Calu3 (cell line): ENCODE results near the gene SH3BGRL3. TPM values are rescaled to one million over a fixed set of nuclear protein-coding genes. Genes with fewer than 3 reads are reported as not detected.

Source experiments
- BruUV-seq: library from RNA; stranded (reverse); fragments of 400-500 nt; replicated peaks from 2 replicates; lab custom pipeline; 2021; lab: Mats Ljungman, UMichigan
- CTCF ChIA-PET: fragments of 300-600 bp; sonication (Branson Sonifier 250); formaldehyde crosslinking; loops from one replicate; lab custom pipeline; 2022; ENCODE audit warnings: antibody characterized with exemption; lab: Charles Lee
- DNase-seq: peaks from one replicate; pipeline ENCODE4 v3.0.0; 2022
- H3K27ac Mint-ChIP-seq: one replicate; pipeline ENCODE4 v1.8.0; 2022; ENCODE audit warnings: mixed read lengths; ENCODE audit not compliant: unreplicated experiment
- H3K27me3 Mint-ChIP-seq: one replicate; pipeline ENCODE4 v1.8.0; 2022; ENCODE audit warnings: mixed read lengths; ENCODE audit not compliant: unreplicated experiment
- H3K36me3 Mint-ChIP-seq: one replicate; pipeline ENCODE4 v1.8.0; 2022; ENCODE audit warnings: mild to moderate bottlenecking, moderate library complexity, mixed read lengths; ENCODE audit not compliant: insufficient read depth, unreplicated experiment
- H3K4me1 Mint-ChIP-seq: one replicate; pipeline ENCODE4 v1.8.0; 2022; ENCODE audit warnings: mild to moderate bottlenecking, low read depth, mixed read lengths; ENCODE audit not compliant: unreplicated experiment
- H3K4me3 Mint-ChIP-seq: one replicate; pipeline ENCODE4 v1.8.0; 2022; ENCODE audit warnings: mild to moderate bottlenecking, low read depth, moderate library complexity, mixed read lengths; ENCODE audit not compliant: unreplicated experiment
- H3K9me3 Mint-ChIP-seq: one replicate; pipeline ENCODE4 v1.8.0; 2022; ENCODE audit warnings: low read depth, mixed read lengths; ENCODE audit not compliant: unreplicated experiment
- intact Hi-C: fragments of 100-400 bp; cut with micrococcal nuclease; formaldehyde crosslinking; loops from one replicate; pipeline ENCODE4 v1.10.0; 2022; ENCODE audit not compliant: unreplicated experiment
- total RNA-seq: library from RNA; stranded (reverse); gene quantifications from 2 replicates; pipeline ENCODE4 v1.2.3, GENCODE V29; 2022
- TF ChIP-seq, protein P1 (sequence below): fragments of 200-600 bp; IDR thresholded peaks from one replicate; pipeline ENCODE4 v1.8.0; 2022; ENCODE audit warnings: antibody characterized with exemption; ENCODE audit not compliant: unreplicated experiment

The SH3BGRL3 gene
- total RNA-seq, 1 experiment from 2014 or later = 74.6 TPM

DNA sequence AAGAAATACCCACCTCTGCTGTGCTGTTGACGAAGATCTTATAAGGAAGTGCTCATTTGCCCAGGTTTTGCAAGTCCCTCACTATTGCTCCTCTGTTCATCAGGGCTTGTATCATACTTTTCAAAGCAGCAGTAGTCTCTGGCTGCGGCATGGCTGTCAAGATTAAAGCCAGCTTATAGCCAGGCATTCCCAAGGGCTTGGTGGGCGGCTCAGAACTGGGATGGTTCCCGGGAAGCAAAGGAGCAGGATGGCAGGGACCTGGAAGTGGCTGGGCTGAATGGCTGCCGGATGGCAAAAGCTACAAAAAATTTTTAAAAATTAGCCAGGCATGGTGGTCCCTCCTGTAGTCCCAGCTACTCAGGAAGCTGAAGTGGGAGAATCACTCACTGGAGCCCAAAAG, 16.7 kb upstream of the SH3BGRL3 start:
- intact Hi-C loops = no loop called here
- no peak overlapping the region for H3K27ac Mint-ChIP-seq
- H3K9me3 Mint-ChIP-seq = no peaks in the 10 kb centered on the region
- H3K4me1 Mint-ChIP-seq = no peaks in the 10 kb centered on the region
- DNase-seq = no peak
- peaks cover 26% of the 10 kb centered on the region for H3K36me3 Mint-ChIP-seq
- CTCF ChIA-PET = interaction anchor here (0.5 to 0.7 kb wide), 2 partner anchors 373 to 715 kb away, joined by 3 to 4 read pairs; no protein-coding TSS in a partner anchor
- TF ChIP-seq, protein P1, sequence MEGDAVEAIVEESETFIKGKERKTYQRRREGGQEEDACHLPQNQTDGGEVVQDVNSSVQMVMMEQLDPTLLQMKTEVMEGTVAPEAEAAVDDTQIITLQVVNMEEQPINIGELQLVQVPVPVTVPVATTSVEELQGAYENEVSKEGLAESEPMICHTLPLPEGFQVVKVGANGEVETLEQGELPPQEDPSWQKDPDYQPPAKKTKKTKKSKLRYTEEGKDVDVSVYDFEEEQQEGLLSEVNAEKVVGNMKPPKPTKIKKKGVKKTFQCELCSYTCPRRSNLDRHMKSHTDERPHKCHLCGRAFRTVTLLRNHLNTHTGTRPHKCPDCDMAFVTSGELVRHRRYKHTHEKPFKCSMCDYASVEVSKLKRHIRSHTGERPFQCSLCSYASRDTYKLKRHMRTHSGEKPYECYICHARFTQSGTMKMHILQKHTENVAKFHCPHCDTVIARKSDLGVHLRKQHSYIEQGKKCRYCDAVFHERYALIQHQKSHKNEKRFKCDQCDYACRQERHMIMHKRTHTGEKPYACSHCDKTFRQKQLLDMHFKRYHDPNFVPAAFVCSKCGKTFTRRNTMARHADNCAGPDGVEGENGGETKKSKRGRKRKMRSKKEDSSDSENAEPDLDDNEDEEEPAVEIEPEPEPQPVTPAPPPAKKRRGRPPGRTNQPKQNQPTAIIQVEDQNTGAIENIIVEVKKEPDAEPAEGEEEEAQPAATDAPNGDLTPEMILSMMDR = no peak
- BruUV-seq = no TSS peak
- no peaks in the 10 kb centered on the region for H3K27me3 Mint-ChIP-seq
- no peak overlapping the region for H3K4me3 Mint-ChIP-seq

DNA sequence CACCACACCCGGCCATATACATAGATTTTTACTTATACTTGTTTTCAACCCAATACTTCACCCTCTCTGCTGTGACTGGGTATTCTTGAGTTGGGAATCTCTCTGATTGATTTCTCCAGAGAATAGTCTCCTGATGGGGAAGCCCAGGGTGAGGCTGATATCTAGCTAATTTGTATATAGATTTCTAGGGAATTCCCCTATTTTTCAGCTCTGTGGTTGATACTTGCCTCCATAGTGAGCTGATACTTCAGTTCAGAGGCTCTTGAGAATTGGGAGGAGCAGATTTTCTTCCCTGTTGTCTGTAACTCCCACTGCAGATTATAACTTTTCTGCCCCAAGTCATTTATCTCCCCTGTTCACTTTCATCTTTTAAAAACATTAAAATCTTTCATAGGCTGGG, 14.5 kb upstream of the SH3BGRL3 start:
- CTCF ChIA-PET = interaction anchor here (0.6 kb wide), 1 partner anchor 27 kb away, joined by 4 read pairs; no protein-coding TSS in a partner anchor
- H3K36me3 Mint-ChIP-seq = peaks cover 25% of the 10 kb centered on the region

DNA sequence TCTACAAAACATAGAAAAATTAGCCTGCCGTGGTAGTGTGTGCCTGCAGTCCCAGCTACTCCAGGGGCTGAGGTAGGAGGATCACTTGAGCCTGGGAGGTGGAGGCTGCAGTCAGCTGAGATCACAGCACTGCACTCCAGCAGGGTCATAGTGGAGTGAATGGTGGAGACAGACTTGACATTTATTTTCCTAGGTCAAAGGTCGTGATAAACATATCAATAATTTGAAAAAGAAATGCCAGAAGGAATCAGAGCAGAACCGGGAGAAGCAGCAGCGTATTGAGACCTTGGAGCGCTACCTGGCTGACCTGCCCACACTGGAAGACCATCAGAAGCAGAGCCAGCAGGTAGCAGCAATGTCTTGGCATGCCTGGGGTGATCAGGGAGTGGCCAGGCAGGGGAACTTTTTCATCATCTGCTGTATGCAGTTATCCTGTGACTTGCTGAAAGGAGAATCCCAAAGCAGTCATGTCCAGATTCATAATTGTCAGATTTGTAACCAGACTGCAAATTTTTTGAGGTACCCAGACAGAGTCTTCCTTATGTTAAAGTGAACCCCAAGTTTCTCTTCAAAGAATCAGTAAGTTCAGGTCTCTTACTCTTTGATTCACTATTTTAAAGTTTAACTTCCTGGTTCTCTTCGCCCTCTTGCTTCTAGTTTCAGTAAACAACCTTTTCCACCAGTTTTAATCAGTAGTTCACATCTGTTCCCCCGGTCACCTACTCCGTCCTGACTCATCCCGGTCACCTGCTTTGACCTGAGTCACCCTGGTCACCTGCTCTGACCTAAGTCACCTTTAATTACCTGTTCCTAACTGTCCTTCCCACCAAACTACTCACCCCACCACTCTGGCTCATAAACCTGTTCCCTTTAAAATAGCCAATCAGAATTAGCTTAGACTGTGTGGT, 11.3 kb upstream of the SH3BGRL3 start:
- peaks cover 30% of the 10 kb centered on the region for H3K36me3 Mint-ChIP-seq
- no peak overlapping the region for H3K4me3 Mint-ChIP-seq
- DNase-seq = no peak
- TF ChIP-seq, protein P1 = no peak
- no TSS peak for BruUV-seq
- intact Hi-C loops = no loop called here
- CTCF ChIA-PET = no interaction called here
- no peaks in the 10 kb centered on the region for H3K27me3 Mint-ChIP-seq
- H3K27ac Mint-ChIP-seq = no peak overlapping the region
- no peaks in the 10 kb centered on the region for H3K4me1 Mint-ChIP-seq
- H3K9me3 Mint-ChIP-seq = peaks cover 2% of the 10 kb centered on the region

More for the DNA sequence above, 14.5 kb upstream of the SH3BGRL3 start:
- no peak overlapping the region for H3K4me3 Mint-ChIP-seq
- no peaks in the 10 kb centered on the region for H3K27me3 Mint-ChIP-seq
- no peak overlapping the region for H3K27ac Mint-ChIP-seq
- no TSS peak for BruUV-seq
- peaks cover 2% of the 10 kb centered on the region for H3K9me3 Mint-ChIP-seq
- TF ChIP-seq, protein P1 = no peak
- DNase-seq = no peak
- no peaks in the 10 kb centered on the region for H3K4me1 Mint-ChIP-seq
- intact Hi-C loops = no loop called here

DNA sequence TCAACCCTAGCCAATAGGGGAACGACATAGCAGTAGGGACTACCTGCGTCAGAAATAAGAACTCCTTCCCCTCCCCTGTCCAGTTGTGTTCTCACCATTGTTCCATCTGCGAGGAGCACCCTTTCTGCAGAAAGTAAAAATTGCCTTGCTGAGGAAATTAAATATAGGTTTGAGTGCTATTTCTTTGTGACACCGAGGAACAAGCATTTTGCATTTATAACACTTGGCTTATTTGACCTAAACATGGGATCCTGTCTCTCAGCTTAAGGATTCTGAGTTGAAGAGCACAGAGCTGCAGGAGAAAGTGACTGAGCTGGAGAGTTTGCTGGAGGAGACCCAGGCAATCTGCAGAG, 10.7 kb upstream of the SH3BGRL3 start:
- intact Hi-C loops = no loop called here
- H3K9me3 Mint-ChIP-seq = peaks cover 2% of the 10 kb centered on the region
- TF ChIP-seq, protein P1 = no peak
- H3K4me1 Mint-ChIP-seq = peaks cover 2% of the 10 kb centered on the region
- BruUV-seq = no TSS peak
- peaks cover 29% of the 10 kb centered on the region for H3K36me3 Mint-ChIP-seq
- H3K4me3 Mint-ChIP-seq = no peak overlapping the region
- H3K27me3 Mint-ChIP-seq = no peaks in the 10 kb centered on the region
- no peak for DNase-seq
- CTCF ChIA-PET = interaction anchor here (0.7 kb wide), 1 partner anchor 145 kb away, joined by 3 read pairs; no protein-coding TSS in a partner anchor
- no peak overlapping the region for H3K27ac Mint-ChIP-seq
